ENCODE results near the gene FSCB.

The FSCB gene

DNA sequence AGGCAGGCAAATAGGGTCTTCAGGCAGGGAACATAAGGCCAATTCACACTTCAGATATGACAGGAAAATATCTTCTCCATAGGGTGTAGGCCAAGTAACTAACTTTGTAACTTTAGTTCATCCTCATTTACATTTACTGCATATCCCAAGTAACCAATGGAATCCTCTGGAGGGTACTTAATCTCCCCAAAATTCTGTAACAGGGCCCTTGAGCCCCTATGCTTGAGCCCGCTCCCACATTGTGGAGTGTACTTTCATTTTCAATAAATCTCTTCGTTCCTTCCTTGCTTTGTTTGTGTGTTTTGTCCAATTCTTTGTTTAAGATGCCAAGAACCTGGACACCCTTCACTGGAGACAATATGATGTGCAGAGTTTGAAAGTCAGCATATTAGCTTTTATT lies 45.3 kb downstream of the FSCB start:
- H3K4me3 ChIP-seq (ENCODE audit: low read length) = no peak overlapping the region
- no peak for TF ChIP-seq ZNF274 (IDR thresholded peaks at IDR 0.05; ENCODE audit: low read depth, low read length)

Measured in GM08714 (cell line).